Activated T-cell treated with anti-CD3 and anti-CD28 coated beads, Interleukin-2, amount 50 U/mL, for 24 hours (primary cell): ENCODE measurements around the gene ZBTB16.

Experiments used
- DNase-seq: peaks from one replicate; pipeline ENCODE4 v3.0.0-alpha.2; 2020
- H3K27ac Mint-ChIP-seq: 2 replicates; pipeline ENCODE4 v1.8.0; 2020; ENCODE audit warnings: mild to moderate bottlenecking, mixed read lengths
- H3K27me3 Mint-ChIP-seq: 2 replicates; pipeline ENCODE4 v1.8.0; 2020; ENCODE audit warnings: mixed read lengths
- H3K36me3 Mint-ChIP-seq: 2 replicates; pipeline ENCODE4 v1.8.0; 2020; ENCODE audit warnings: low read depth, mixed read lengths
- H3K4me1 Mint-ChIP-seq: 2 replicates; pipeline ENCODE4 v1.8.0; 2020; ENCODE audit warnings: low read depth, mixed read lengths
- H3K4me3 Mint-ChIP-seq: 2 replicates; pipeline ENCODE4 v1.8.0; 2020; ENCODE audit warnings: mild to moderate bottlenecking, moderate library complexity, mixed read lengths
- H3K9me3 Mint-ChIP-seq: 2 replicates; pipeline ENCODE4 v1.8.0; 2020; ENCODE audit warnings: mixed read lengths

ZBTB16 gene

GRCh38 chr11:114064216-114064615 is 4.7 kb downstream of the ZBTB16 start:
- H3K9me3 Mint-ChIP-seq, result no peaks in the 10 kb centered on the region
- peaks cover 11% of the 10 kb centered on the region for H3K4me1 Mint-ChIP-seq

GRCh38 chr11:114065094-114065493 is 5.6 kb downstream of the ZBTB16 start:
- DNase-seq, result no peak
- Mint-ChIP-seq H3K4me1 (peaks cover 8% of the 10 kb centered on the region), H3K4me3 (peak overlapping the region; percentile 16), H3K9me3 (no peaks in the 10 kb centered on the region), H3K36me3 (peaks cover 2% of the 10 kb centered on the region), H3K27ac (peak overlapping the region; percentile 56), H3K27me3 (peaks cover 19% of the 10 kb centered on the region)

More at GRCh38 chr11:114064216-114064615, 4.7 kb downstream of the ZBTB16 start:
- Mint-ChIP-seq H3K27ac (no peak overlapping the region), H3K4me3 (peak overlapping the region; percentile 10), H3K27me3 (peaks cover 23% of the 10 kb centered on the region), H3K36me3 (peaks cover 2% of the 10 kb centered on the region)
- DNase-seq, result no peak

GRCh38 chr11:114066046-114066648 is 6.6 kb downstream of the ZBTB16 start:
- H3K4me1 Mint-ChIP-seq, result peaks cover 7% of the 10 kb centered on the region
- H3K36me3 Mint-ChIP-seq, result peaks cover 2% of the 10 kb centered on the region
- no peak for DNase-seq
- peak overlapping the region; percentile 88 for H3K27ac Mint-ChIP-seq
- H3K9me3 Mint-ChIP-seq, result no peaks in the 10 kb centered on the region
- H3K4me3 Mint-ChIP-seq, result peak overlapping the region; percentile 26
- H3K27me3 Mint-ChIP-seq, result peaks cover 14% of the 10 kb centered on the region

GRCh38 chr11:114068327-114068726 is 8.8 kb downstream of the ZBTB16 start:
- Mint-ChIP-seq H3K4me1 (peaks cover 19% of the 10 kb centered on the region), H3K4me3 (no peak overlapping the region), H3K27ac (no peak overlapping the region), H3K9me3 (no peaks in the 10 kb centered on the region), H3K27me3 (no peaks in the 10 kb centered on the region), H3K36me3 (peaks cover 2% of the 10 kb centered on the region)
- DNase-seq, result no peak

GRCh38 chr11:114070464-114071139 is 11.1 kb downstream of the ZBTB16 start:
- Mint-ChIP-seq H3K27ac (no peak overlapping the region), H3K9me3 (no peaks in the 10 kb centered on the region), H3K4me3 (no peak overlapping the region), H3K4me1 (peaks cover 38% of the 10 kb centered on the region), H3K36me3 (peaks cover 2% of the 10 kb centered on the region), H3K27me3 (no peaks in the 10 kb centered on the region)
- DNase-seq, result no peak

- H3K4me1 Mint-ChIP-seq, result peaks cover 59% of the 10 kb centered on the region
- no peak for DNase-seq
- no peaks in the 10 kb centered on the region for H3K27me3 Mint-ChIP-seq
- H3K27ac Mint-ChIP-seq, result peak overlapping the region; percentile 78
- H3K36me3 Mint-ChIP-seq, result no peaks in the 10 kb centered on the region
- H3K9me3 Mint-ChIP-seq, result no peaks in the 10 kb centered on the region
- peak overlapping the region; percentile 16 for H3K4me3 Mint-ChIP-seq
Observed at GRCh38 chr11:114073007-114073827, 13.7 kb downstream of the ZBTB16 start.

- Mint-ChIP-seq H3K36me3 (no peaks in the 10 kb centered on the region), H3K4me1 (peaks cover 63% of the 10 kb centered on the region), H3K9me3 (no peaks in the 10 kb centered on the region)
Observed at GRCh38 chr11:114073828-114074381, 14.4 kb downstream of the ZBTB16 start.

GRCh38 chr11:114074546-114075343 is 15.2 kb downstream of the ZBTB16 start:
- no peak for DNase-seq
- H3K9me3 Mint-ChIP-seq, result no peaks in the 10 kb centered on the region
- H3K36me3 Mint-ChIP-seq, result no peaks in the 10 kb centered on the region
- H3K27ac Mint-ChIP-seq, result peak overlapping the region; percentile 78
- H3K4me3 Mint-ChIP-seq, result no peak overlapping the region
- no peaks in the 10 kb centered on the region for H3K27me3 Mint-ChIP-seq
- peaks cover 69% of the 10 kb centered on the region for H3K4me1 Mint-ChIP-seq

More at GRCh38 chr11:114073828-114074381, 14.4 kb downstream of the ZBTB16 start:
- no peak for DNase-seq
- no peaks in the 10 kb centered on the region for H3K27me3 Mint-ChIP-seq
- peak overlapping the region; percentile 78 for H3K27ac Mint-ChIP-seq
- H3K4me3 Mint-ChIP-seq, result no peak overlapping the region

- H3K27ac Mint-ChIP-seq, result peak overlapping the region; percentile 78
- no peak overlapping the region for H3K4me3 Mint-ChIP-seq
- no peaks in the 10 kb centered on the region for H3K9me3 Mint-ChIP-seq
- H3K27me3 Mint-ChIP-seq, result no peaks in the 10 kb centered on the region
- DNase-seq, result no peak
- peaks cover 74% of the 10 kb centered on the region for H3K4me1 Mint-ChIP-seq
- H3K36me3 Mint-ChIP-seq, result no peaks in the 10 kb centered on the region
Observed at GRCh38 chr11:114075344-114075610, 15.8 kb downstream of the ZBTB16 start.

- H3K27me3 Mint-ChIP-seq, result no peaks in the 10 kb centered on the region
- peaks cover 80% of the 10 kb centered on the region for H3K4me1 Mint-ChIP-seq
- peak overlapping the region; percentile 26 for H3K27ac Mint-ChIP-seq
- peak; percentile 51 for DNase-seq
- H3K9me3 Mint-ChIP-seq, result no peaks in the 10 kb centered on the region
- H3K4me3 Mint-ChIP-seq, result peak overlapping the region; percentile 48
- no peaks in the 10 kb centered on the region for H3K36me3 Mint-ChIP-seq
Observed at GRCh38 chr11:114075891-114076441, 16.5 kb downstream of the ZBTB16 start.

- Mint-ChIP-seq H3K27ac (peak overlapping the region; percentile 54), H3K27me3 (no peaks in the 10 kb centered on the region), H3K36me3 (no peaks in the 10 kb centered on the region), H3K4me1 (peaks cover 82% of the 10 kb centered on the region), H3K9me3 (no peaks in the 10 kb centered on the region), H3K4me3 (peak overlapping the region; percentile 54)
- no peak for DNase-seq
Observed at GRCh38 chr11:114076921-114077331, 17.4 kb downstream of the ZBTB16 start.

GRCh38 chr11:114077482-114078305 is 18.2 kb downstream of the ZBTB16 start:
- H3K27me3 Mint-ChIP-seq, result no peaks in the 10 kb centered on the region
- H3K4me1 Mint-ChIP-seq, result peaks cover 76% of the 10 kb centered on the region
- H3K9me3 Mint-ChIP-seq, result no peaks in the 10 kb centered on the region
- H3K36me3 Mint-ChIP-seq, result no peaks in the 10 kb centered on the region
- peak overlapping the region; percentile 54 for H3K4me3 Mint-ChIP-seq
- no peak for DNase-seq
- peak overlapping the region; percentile 54 for H3K27ac Mint-ChIP-seq

GRCh38 chr11:114078423-114078822 is 18.9 kb downstream of the ZBTB16 start:
- Mint-ChIP-seq H3K4me3 (no peak overlapping the region), H3K27ac (no peak overlapping the region), H3K4me1 (peaks cover 73% of the 10 kb centered on the region), H3K9me3 (no peaks in the 10 kb centered on the region), H3K36me3 (no peaks in the 10 kb centered on the region), H3K27me3 (no peaks in the 10 kb centered on the region)
- no peak for DNase-seq
